Body of pancreas (tissue), 4 donors: ENCODE results near the gene SKAP2.

ENCODE experiments used
- CTCF ChIP-seq, 7 experiments: fragments of 450-650 bp in 4 of 7; fragments of 200-600 bp in 3 of 7; sonication (generic) in 3 of 7; IDR thresholded peaks; one replicate each; pipeline ENCODE4 v1.5.1; 2016 to 2019; ENCODE audit warnings: antibody characterized with exemption in 7 of 7
- POLR2A ChIP-seq, 3 donors: fragments of 450-650 bp; IDR thresholded peaks; one replicate each; pipeline ENCODE4 v1.6.1; 2016; ENCODE audit warnings: antibody characterized with exemption in 3 of 3, mild to moderate bottlenecking in 2 of 3

- TF ChIP-seq POLR2A (IDR thresholded peaks at IDR 0.05) (no peak), CTCF (IDR thresholded peaks at IDR 0.05) (no peak)
These were observed 139.6 kb downstream of the SKAP2 start for GRCh38 chr7:26724795-26725194.
